Left forelimb (tissue), 1 donor: Measurements from ENCODE around the gene MAJIN.
"Not testable (repeated sequence)": the region's sequence is repeated elsewhere in the genome, so short reads cannot be mapped to it uniquely, and the experiment has no call there.

Experiments
- DNase-seq: peaks from one replicate; pipeline ENCODE4 v3.0.0-alpha.2; 2018; ENCODE audit warnings: low spot score

MAJIN gene

DNA sequence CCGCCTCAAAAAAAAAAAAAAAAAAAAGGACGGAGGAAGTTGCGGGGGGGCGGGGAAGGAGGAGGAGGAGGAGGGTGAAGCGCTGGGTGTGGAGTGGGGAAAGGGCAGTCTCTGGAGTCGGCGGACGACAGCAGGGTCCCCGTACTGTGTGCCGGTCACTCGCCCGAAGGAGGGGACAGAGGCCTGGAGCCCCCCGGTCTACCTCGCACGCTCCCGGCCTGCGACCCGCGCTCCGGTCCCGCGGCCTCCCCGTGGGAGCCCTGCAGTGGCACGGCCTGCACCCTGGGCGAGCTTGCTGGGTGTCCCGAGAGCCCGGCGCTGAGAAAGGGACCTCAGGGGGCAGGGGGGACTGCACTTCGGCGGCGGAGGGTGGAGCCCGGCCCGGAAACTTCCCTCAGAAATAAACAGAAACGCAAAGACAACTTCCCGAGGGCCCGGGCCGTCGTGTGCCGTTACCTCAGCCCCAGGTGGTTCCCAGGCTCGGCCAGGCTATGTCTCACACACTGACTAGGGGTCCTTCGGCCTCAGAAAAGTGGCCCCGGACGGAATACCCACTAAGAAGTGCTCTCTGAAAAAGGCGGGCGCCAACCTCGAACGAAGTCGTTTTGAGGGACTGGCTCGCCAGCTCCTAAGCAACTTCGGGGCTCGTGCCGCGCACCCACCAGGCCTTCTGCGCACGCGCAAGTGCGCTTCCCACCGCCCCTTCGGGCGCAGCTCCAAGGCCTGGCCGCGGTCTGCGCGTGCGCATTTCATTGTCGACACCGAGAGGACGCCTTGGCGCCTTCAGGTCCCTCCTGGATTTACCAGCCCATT is at the start of gene MAJIN:
TSS of gene MAJIN (minus strand) at position 688 of the 813 bp plus-strand sequence. CDS start 12,703 bp downstream, outside the sequence.
- peak; percentile 88 for DNase-seq

- no peak for DNase-seq
These were observed 49.6 kb upstream of the MAJIN start for GRCh38 chr11:65021509-65021908.

DNA sequence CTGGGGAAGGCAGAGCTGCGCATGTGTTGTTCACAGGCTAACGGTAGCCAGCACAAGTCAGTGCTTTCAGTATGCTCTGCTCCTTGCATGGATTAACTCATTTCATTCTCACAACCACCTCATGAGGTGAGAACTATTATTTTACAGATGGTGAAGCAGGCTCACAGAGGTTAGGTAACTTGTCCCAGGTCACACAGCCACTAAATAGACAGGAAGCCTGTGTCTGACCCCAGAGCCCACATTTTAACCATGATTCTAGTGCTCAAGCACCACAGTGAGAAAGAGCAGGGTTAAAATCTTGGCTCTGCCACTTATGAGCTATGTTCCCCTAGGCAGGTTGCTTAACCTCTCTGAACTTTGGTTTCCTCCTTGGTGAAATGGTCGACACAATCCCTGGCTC is 49.1 kb upstream of the MAJIN start:
- DNase-seq = no peak

GRCh38 chr11:65019824-65020223 is 47.9 kb upstream of the MAJIN start:
- no peak for DNase-seq

DNA sequence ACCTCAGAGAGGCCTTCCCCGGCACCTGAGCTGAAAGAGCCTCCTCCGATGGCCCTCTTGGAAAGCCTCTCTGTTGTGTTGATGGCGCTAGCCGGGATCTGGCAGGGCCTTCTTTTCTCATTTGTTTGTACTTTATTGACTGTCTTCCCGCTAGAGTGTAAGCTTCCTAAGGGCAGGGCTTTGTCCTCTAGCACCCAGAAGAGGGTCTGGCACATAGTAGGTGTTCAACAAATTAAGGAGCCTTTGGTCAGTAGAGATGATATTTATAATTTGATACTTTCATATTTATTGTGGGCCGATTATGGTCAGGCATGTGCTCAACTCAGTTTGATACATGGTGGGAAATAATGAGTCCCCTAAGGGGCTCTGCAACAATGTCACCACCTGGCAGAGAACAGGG is 46.0 kb upstream of the MAJIN start:
- DNase-seq = no peak

DNA sequence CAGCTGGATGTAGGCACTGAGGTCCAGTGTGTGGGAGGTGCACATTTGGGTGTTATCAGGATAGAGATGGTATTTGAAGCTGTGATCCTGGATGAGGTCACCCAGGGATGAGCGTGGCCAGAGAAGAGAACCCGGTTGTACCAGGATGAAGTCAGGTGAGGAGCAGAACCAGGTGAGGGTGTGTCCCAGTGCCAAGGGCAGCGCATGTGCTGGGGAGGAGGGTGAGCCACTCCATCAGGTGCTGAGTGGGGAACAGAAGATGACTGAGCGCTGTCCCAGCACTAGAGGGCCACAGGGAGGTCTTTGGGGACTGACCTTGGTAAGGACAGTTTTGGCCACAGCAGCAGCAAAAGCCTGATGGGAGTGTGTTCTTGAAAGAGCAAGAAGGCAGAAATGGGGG is 44.8 kb upstream of the MAJIN start:
- no peak for DNase-seq

GRCh38 chr11:65014726-65015227 is 42.9 kb upstream of the MAJIN start:
- no peak for DNase-seq

GRCh38 chr11:65013888-65014725 is 42.2 kb upstream of the MAJIN start, which contains the start of gene ARL2:
TSS of gene ARL2 (plus strand) at chr11:65014160. CDS start at chr11:65014208, 48 bp downstream.
- peak; percentile 96 for DNase-seq

GRCh38 chr11:65013130-65013887 is 41.4 kb upstream of the MAJIN start:
- peak; percentile 95 for DNase-seq

DNA sequence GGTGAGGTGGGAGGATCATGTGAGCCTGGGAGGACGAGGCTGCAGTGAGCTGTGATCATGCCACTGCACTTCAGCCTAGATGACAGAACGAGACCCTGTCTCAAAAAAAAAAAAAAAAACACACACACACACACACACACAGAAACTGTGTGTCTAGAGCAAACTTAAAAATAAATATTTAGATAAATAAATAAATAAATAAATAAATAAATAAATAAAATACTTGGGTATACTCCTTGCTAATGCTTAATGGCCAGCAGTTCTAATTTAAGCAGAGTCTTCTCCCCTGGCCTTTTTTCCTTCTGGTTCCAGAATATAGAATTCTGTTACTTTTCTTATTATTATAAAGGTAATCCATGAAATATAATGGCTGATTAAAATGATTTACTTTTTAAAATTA is 37.0 kb upstream of the MAJIN start:
- DNase-seq = no peak

- no peak for DNase-seq
These were observed 36.1 kb upstream of the MAJIN start for GRCh38 chr11:65008016-65008415.

GRCh38 chr11:65003968-65004367 is 32.1 kb upstream of the MAJIN start:
- DNase-seq = not testable (repeated sequence)

DNA sequence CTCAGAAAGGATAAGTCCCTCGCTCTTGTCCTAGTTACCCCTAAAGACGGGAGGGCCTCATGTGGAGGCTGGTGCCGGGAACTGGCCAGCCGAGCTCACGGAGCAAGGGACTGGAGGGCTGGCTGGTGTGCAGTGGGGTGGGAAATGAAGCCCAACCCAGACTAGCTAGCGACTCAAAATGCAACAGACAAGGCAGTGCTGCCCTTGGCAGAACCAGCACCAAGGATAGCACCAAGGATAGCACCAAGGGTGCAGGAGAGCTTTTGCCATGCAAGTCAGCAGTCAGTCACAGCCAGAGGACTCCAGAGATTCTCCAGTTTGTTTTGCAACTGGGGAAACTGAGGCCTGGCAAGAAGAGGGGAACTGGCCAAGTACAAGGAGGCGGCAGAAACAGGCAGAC is 31.4 kb upstream of the MAJIN start:
- no peak for DNase-seq

DNA sequence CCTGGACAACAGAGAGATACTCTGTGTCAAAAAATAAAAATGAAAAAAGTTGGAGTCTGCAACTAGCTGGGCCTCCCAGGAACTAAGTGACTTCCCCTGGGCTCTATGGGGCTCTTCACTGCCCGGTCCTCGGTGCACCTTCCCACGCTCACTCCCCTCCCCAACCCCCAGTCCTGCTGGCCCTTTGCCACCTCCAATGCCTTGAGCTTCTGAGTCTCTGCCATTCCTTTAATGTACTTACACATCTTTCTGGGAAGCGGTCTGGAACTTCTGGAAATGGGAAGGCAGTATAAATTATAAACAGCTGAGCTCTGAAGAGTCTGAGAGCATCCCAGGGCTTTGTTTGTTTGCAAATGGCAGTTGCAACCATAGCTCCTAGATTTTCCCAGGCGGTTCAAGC is 30.8 kb upstream of the MAJIN start:
- DNase-seq = no peak

- no peak for DNase-seq
These were observed 27.6 kb upstream of the MAJIN start for GRCh38 chr11:64999478-64999877.

GRCh38 chr11:64998690-64999431 is 27.0 kb upstream of the MAJIN start:
- no peak for DNase-seq

- DNase-seq = no peak
These were observed 26.2 kb upstream of the MAJIN start for GRCh38 chr11:64998141-64998540.

DNA sequence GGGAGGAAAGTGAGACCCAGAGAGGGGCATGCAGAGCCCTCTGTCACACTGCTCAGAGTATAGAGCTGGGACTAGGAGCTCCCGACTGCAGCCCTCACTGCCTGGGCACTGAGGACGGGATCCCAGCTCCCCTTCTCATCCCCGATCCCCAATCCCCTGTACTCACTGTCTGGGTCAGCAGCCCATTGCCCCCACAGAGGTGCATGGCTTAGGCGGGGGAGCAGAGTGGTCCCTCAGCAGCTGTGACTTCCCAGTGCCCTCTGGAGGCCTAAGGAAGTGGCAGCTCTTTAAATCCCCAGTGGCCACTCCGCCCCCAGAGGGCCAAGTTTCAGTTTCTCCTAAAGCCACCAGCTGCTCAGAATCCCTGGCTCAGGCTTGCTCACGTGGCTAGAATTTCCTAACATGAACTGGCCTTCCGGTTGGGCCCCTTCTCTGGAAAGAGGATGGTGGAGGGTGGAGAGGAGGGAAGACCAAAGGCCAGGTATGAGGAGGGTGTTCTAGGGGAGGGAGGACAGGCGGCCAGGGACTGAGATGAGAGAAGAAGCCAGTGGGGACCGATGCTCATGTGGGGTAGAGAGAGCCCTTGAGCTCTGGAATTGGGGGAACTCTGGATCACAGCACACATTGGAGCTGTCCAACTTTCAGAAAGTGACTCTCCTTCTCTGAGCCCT is 24.9 kb upstream of the MAJIN start, which contains the start of gene BATF2:
TSS of gene BATF2 (minus strand) at position 262 of the 671 bp plus-strand sequence. CDS start at position 205, 57 bp downstream.
- no peak for DNase-seq

DNA sequence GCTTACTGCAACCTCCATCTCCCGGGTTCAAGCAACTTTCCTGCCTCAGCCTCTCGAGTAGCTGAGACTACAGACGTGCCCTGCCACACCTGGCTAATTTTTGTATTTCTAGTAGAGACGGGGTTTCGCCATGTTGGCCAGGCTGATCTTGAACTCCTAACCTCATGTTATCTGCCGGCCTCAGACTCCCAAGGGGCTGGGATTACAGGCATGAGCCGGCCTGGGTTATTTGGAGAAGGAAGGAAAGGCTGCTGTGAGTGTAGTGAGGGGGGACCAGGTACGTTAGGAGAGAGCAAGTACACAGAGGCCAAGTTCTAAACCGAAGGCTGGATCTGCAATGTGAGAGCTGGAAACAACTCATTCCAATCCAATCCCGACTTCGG is 24.4 kb upstream of the MAJIN start:
- no peak for DNase-seq

GRCh38 chr11:64994318-64994717 is 22.4 kb upstream of the MAJIN start:
- DNase-seq = no peak
